Left ventricle myocardium inferior (tissue), 1 donor: ENCODE data around the gene PCLAF. TPM values are rescaled to one million over a fixed set of nuclear protein-coding genes. Genes with fewer than 3 reads are reported as not detected.

Source experiments
- DNase-seq: peaks from one replicate; pipeline ENCODE4 v3.0.0-alpha.2; 2020
- H3K27ac ChIP-seq: fragments of 200-600 bp; replicated peaks from 2 replicates; pipeline ENCODE4 v1.8.0; 2021
- H3K27me3 ChIP-seq: fragments of 200-600 bp; 2 replicates; pipeline ENCODE4 v1.8.0; 2021; ENCODE audit warnings: low read depth
- H3K36me3 ChIP-seq: fragments of 200-600 bp; 2 replicates; pipeline ENCODE4 v1.8.0; 2021
- H3K4me1 ChIP-seq: fragments of 200-600 bp; 2 replicates; pipeline ENCODE4 v1.8.0; 2021
- H3K4me3 ChIP-seq: fragments of 200-600 bp; 2 replicates; pipeline ENCODE4 v1.8.0; 2021; ENCODE audit warnings: mild to moderate bottlenecking, moderate library complexity
- H3K9me3 ChIP-seq: fragments of 200-600 bp; replicated peaks from 2 replicates; pipeline ENCODE4 v1.8.0; 2021
- CTCF ChIP-seq: fragments of 200-600 bp; IDR thresholded peaks from 2 replicates; pipeline ENCODE4 v1.8.0; 2021; ENCODE audit warnings: antibody characterized with exemption, mild to moderate bottlenecking, borderline replicate concordance
- intact Hi-C: fragments of 100-400 bp; cut with micrococcal nuclease; formaldehyde crosslinking; loops from one replicate; pipeline ENCODE4 v1.11.0; 2022
- total RNA-seq: library from RNA; stranded (reverse); fragmentation: NEBNext Ultra II Directional; extraction: Animal tissue kit (Norgen Biotek cat#: 25700); gene quantifications from one replicate; pipeline ENCODE4 v1.2.1, GENCODE V29; 2021
- donor health status: DM: no; HTN: yes; CAD: no; lungs with severe emphysema.

The PCLAF gene
- total RNA-seq, 1 donor from 2014 or later, result 0.58 TPM

GRCh38 chr15:64324165-64324877, 56.9 kb downstream of the PCLAF start:
- Histone ChIP-seq H3K4me1 (peaks cover 14% of the 10 kb centered on the region), H3K9me3 (no peaks in the 10 kb centered on the region), H3K27ac (no peak overlapping the region), H3K4me3 (no peak overlapping the region), H3K27me3 (no peaks in the 10 kb centered on the region), H3K36me3 (no peaks in the 10 kb centered on the region)
- no peak for DNase-seq
- intact Hi-C loops, result no loop called here
- no peak for TF ChIP-seq CTCF

- peaks cover 15% of the 10 kb centered on the region for H3K4me1 ChIP-seq
- intact Hi-C loops, result no loop called here
- no peaks in the 10 kb centered on the region for H3K36me3 ChIP-seq
- H3K27ac ChIP-seq, result no peak overlapping the region
- no peak for DNase-seq
- H3K27me3 ChIP-seq, result no peaks in the 10 kb centered on the region
- no peak overlapping the region for H3K4me3 ChIP-seq
- no peaks in the 10 kb centered on the region for H3K9me3 ChIP-seq
- TF ChIP-seq CTCF, result no peak
These were observed 66.0 kb downstream of the PCLAF start for GRCh38 chr15:64315216-64315615.

GRCh38 chr15:64314456-64314855, 66.8 kb downstream of the PCLAF start:
- intact Hi-C loops, result no loop called here
- Histone ChIP-seq H3K36me3 (no peaks in the 10 kb centered on the region), H3K4me1 (peaks cover 15% of the 10 kb centered on the region), H3K27ac (no peak overlapping the region), H3K27me3 (no peaks in the 10 kb centered on the region), H3K9me3 (no peaks in the 10 kb centered on the region), H3K4me3 (no peak overlapping the region)
- no peak for DNase-seq
- no peak for TF ChIP-seq CTCF

Other genes starting within 250 kb of the PCLAF start
- 2.0 TPM for gene SNX22, start 229.7 kb downstream of the PCLAF start, total RNA-seq
- 102 TPM for gene PPIB, start 218.4 kb downstream of the PCLAF start, total RNA-seq
- 6.3 TPM for gene CSNK1G1, start 25.3 kb downstream of the PCLAF start, total RNA-seq
- 13.5 TPM for gene TRIP4, start 6.4 kb upstream of the PCLAF start, total RNA-seq
- 14.7 TPM for gene ZNF609, start 79.1 kb upstream of the PCLAF start, total RNA-seq